IMR-90 (cell line): ENCODE measurements around the gene MASP2.

Experiments used
- CHD1 ChIP-seq: IDR thresholded peaks from 2 replicates; pipeline ENCODE4 v1.6.1; 2012; ENCODE audit warnings: low read depth, low read length, improper control_type of control experiment
- MAZ ChIP-seq: IDR thresholded peaks from 2 replicates; pipeline ENCODE4 v1.6.1; 2012; ENCODE audit warnings: low read depth, mild to moderate bottlenecking, low read length, improper control_type of control experiment, moderate library complexity, borderline replicate concordance
- POLR2A ChIP-seq: IDR thresholded peaks from 2 replicates; pipeline ENCODE4 v1.6.1; 2012; ENCODE audit warnings: mild to moderate bottlenecking, low read depth, low read length
- RCOR1 ChIP-seq: IDR thresholded peaks from 2 replicates; pipeline ENCODE4 v1.6.1; 2012; ENCODE audit warnings: mild to moderate bottlenecking, low read length, improper control_type of control experiment; ENCODE audit not compliant: insufficient replicate concordance
- RFX5 ChIP-seq: IDR thresholded peaks from 2 replicates; pipeline ENCODE4 v1.8.0; 2012; ENCODE audit warnings: low read depth, mild to moderate bottlenecking, low read length, moderate library complexity
- TF ChIP-seq, protein P1 (sequence below): conservative IDR thresholded peaks from 2 replicates; pipeline ENCODE4 v1.5.1; 2012; ENCODE audit warnings: mild to moderate bottlenecking, low read depth, low read length, improper control_type of control experiment

DNA sequence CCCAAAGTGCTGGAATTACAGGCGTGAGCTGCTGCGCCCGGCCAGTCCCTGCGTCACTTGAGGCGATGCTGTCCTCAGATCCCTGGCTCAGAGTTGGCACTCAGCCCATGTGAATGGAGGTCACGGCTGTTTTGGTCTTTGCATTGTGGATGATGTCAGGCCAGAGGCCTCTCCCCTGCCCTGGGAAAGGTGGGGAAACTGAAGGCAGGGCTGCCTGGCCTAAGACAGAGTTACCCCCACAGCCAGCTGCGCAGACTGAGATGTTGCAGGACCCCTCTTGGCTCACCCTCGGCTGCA is 821 bp downstream of the MASP2 start:
- TF ChIP-seq, protein P1, sequence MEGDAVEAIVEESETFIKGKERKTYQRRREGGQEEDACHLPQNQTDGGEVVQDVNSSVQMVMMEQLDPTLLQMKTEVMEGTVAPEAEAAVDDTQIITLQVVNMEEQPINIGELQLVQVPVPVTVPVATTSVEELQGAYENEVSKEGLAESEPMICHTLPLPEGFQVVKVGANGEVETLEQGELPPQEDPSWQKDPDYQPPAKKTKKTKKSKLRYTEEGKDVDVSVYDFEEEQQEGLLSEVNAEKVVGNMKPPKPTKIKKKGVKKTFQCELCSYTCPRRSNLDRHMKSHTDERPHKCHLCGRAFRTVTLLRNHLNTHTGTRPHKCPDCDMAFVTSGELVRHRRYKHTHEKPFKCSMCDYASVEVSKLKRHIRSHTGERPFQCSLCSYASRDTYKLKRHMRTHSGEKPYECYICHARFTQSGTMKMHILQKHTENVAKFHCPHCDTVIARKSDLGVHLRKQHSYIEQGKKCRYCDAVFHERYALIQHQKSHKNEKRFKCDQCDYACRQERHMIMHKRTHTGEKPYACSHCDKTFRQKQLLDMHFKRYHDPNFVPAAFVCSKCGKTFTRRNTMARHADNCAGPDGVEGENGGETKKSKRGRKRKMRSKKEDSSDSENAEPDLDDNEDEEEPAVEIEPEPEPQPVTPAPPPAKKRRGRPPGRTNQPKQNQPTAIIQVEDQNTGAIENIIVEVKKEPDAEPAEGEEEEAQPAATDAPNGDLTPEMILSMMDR: no peak
- TF ChIP-seq POLR2A (no peak), RFX5 (no peak), MAZ (no peak), RCOR1 (no peak), CHD1 (no peak)
